Ecto neural progenitor cell (in vitro differentiated cells): Measurements from ENCODE around the gene FHIT.

Source experiments
- DNase-seq: peaks from one replicate; pipeline ENCODE4 v3.0.0-alpha.2; 2018; ENCODE audit warnings: low spot score

FHIT gene

DNA sequence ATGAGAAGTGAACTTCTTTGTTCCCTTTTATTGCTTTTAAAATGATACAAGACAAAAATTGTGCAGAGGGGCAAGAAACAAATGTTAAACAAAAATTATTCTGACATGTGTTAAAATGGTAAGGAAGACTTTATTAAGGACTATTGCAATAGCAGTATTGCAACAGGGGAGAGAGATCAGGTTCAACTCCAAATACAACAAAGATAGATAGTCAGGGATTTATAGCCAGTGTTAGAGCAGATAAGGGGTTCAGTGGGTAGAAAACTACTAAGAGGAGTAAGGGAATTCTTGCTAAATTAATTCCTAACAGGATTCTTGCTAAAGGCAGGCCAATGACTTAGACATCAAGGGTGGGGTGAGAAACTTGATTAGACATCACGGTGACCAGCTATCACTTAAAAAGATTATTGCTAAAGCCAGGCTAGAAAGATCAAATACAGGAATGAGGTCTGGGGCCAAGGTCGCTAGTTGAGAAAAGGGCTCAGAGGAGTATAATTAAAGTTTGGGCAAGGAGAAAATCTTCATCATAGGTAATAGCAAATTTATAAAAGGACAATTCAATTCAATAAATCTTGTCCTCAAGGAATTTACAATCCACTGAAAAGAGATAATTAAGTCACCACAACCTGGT is 81.5 kb downstream of the FHIT start:
- no peak for DNase-seq

GRCh38 chr3:61168286-61168685 is 83.0 kb downstream of the FHIT start:
- DNase-seq, result no peak

- DNase-seq, result no peak
These were observed 88.3 kb downstream of the FHIT start for GRCh38 chr3:61162965-61163364.

DNA sequence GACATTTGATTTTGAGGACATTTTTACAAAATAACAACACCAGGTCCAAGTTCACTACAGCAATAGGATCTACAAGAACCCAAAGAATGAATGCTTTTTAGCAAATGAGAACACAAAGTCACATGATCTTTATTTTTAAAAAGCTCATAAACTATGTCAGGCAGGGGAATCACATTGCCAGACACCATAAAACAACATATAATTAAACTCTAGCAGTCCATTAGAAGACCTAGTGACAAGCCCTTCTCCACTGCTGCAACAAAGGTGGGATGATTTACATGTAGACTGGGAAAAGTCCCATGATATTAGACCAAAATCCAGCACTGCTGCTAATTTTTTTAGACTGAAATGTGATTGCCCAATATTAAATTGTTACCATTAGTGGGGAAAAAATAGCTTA is 92.6 kb downstream of the FHIT start:
- no peak for DNase-seq

GRCh38 chr3:61158216-61158615 is 93.0 kb downstream of the FHIT start:
- DNase-seq, result no peak

GRCh38 chr3:61157414-61157813 is 93.8 kb downstream of the FHIT start:
- no peak for DNase-seq

DNA sequence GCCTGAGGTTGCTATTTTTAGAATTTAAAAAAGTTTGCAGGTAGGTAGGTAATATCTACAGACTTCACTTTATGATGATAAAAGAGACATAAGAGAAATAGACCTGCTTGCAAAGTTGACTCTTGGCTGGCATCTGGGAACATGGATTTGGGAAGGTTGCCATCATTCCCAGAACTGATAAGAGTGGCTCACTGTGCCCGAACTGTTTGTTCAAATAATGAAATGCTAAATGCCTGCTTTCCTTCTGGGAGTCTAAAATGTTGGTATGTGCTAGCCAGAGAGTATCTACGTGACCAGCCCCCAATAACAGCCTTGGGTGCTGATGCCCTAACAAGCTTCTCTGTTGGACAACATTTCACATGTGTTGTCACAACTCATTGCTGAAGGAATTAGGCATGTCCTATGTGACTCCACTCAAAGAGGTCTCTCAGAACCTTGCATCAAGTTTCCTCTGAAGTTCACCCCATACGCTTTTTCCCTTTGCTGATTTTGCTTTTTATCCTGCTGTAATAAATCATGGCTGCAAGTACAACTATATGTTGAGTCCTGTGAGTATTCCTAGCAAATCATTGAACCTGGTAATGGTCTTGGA is 95.5 kb downstream of the FHIT start:
- DNase-seq, result no peak

DNA sequence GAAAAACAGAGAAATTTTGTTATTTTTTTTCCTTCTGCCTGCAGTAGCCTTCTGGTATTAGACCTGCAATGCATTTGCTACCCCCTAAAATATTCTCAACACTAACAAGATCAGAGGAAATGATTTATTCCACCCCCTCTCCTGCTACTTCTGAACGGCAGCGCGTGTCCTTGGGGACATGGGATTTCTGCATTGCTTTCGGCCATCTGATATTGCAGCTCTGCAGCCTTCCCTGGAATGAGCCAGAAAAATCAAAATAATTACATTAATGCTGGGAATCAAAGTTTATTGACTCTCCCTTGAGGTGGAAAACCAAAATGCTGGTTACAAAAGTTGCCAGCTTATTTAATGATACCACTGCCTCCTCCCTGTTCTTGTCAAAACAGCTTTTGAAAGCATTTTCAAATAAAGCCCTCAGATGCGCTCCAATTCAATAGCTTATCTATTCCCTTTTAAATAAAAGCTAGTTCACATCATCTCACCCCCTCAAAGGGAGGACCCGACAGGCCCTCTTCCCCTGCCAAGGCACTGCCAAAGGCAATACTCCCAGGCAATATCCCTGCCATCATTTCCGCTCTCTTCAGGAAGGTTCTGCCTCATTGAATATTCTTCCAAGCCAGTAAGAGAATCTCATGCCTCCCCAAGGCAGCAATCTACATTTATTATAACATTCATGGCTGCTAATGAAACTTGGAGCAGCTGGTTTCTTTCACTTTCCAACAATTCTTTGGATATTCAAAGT is 96.6 kb downstream of the FHIT start:
- DNase-seq, result no peak

DNA sequence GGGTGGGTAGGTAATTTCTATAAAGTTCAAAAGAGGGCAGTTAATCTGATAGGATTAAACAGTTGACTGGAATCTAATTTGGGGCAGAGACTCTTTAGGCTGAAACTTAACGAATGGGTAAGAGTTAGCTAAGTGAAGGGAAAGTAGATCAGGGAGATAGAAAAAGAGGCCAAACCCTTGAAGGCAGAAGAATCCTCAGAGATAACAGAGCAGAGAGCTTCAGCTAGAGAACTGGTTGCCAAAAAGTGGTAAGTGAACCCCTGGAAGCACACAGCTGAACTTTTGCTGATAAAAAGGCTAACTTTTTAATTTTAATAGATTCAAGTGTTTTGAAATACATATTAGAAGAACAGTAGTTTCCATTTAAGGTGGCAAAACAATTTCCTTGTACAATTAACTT is 99.2 kb downstream of the FHIT start:
- DNase-seq, result no peak

GRCh38 chr3:61149236-61149635 is 102.0 kb downstream of the FHIT start:
- DNase-seq, result no peak

DNA sequence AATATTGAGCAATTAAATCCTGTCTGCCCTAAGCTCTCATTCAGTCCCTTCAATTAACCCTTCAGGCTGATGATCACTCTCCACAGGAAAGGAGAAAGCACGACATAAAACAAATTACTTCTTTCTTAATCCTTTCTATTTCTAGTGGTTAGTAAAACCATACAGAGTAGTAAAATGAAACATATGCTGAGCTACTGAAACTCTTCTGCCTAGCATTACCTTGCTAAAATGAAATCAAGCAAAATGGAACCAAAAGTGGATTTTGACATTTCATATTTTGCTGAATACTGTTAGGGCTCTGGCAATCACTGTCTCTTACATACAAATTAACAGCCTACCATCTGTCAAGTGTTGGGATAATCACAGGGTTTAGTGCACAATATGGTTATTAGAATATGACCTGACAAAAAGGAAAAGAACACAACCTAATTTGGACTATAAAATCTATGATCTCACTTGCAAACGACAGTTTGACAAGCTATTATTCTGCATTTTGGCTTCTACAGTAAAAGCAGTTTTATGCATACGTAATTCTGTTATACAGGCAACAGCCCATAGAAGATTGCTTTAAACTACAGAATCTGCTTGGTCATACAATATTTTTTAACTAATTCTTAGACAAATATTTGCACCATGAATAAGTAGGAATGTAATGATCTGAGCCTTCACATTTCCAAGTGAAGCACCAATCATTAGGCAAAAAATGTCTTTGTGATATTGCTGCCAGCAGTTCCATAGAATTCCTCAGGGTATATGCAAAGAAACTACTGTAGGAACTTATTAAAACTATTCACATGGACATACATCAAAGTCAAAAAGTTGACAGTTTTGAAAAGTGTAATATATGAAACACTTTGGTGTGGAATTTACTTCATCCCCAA is 105.0 kb downstream of the FHIT start:
- no peak for DNase-seq

DNA sequence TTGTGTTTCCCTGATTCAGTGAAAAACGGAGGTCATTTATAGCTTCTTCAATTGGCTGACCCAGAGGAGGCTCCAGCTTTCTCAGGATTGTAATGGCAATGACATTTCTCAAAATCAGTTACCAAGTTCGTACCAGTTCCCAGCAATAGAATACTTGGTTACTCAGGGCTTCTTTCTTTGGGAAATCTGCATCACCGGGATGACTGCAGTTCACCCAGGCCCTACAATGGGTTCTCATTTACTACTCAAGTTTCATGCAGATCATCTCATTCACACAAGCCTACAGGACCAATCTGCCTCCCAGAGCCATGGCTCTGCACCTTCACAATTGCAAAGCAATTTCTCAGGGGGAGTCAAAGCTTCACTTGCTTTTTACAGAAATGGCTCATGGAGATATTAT is 109.6 kb downstream of the FHIT start:
- DNase-seq, result no peak

DNA sequence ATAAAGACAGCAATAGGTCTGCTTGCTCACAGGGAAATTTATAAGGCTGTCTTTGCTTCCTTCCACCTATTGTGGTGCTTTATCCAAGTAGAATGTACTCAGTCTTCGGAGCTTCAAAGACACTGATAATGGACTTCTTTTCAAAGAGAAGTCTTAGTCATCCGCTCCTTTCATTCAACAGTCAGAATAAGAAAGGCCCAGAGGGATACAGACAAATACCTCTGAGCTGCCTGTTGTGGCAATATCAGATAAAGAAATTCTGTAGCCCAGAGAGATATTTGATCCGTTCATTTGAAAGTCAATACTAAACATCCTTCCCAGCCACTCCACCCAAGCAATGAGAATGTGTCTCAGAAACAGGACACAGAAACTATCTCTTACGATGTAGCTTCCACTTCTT is 110.0 kb downstream of the FHIT start:
- DNase-seq, result no peak

- no peak for DNase-seq
These were observed 111.6 kb downstream of the FHIT start for GRCh38 chr3:61139686-61140085.

- no peak for DNase-seq
These were observed 112.9 kb downstream of the FHIT start for GRCh38 chr3:61138401-61138800.

DNA sequence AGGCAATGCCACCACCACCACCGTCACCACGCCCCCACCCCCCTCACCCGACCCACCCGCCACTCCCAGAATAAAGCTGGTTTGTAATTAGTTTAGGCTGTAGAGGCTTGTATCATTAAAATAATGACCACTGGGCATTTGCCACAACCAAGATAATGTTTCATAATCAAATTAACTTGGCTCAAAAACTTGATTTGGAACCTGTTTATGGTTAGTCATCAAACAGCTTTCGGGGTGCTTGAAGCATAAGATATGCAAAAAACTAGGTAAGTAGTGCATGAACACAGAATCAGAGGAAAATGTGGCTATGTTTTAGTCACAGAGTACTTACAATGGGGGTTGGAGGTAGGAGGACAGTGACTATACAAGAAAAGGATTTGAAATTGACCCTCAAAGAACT is 115.1 kb downstream of the FHIT start:
- DNase-seq, result no peak

DNA sequence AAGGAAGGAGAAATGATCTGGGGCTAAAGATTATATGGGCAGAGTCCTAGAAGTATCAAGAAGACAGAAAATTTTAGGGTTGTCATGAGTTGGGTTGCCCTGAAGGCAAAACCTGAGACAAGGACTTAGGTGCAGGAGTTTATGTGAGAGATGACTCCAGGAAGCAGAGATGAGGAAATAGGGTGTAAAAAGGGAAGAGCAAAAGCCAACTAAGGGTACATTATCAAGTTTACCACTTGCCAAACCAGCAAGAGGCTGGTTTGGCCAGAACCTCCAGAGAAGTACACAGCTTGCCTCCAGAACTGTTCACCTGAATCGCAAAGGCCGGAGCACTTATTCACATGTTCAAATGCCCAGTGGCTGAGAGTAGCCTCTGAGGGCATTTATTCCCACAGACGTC is 116.7 kb downstream of the FHIT start:
- no peak for DNase-seq

DNA sequence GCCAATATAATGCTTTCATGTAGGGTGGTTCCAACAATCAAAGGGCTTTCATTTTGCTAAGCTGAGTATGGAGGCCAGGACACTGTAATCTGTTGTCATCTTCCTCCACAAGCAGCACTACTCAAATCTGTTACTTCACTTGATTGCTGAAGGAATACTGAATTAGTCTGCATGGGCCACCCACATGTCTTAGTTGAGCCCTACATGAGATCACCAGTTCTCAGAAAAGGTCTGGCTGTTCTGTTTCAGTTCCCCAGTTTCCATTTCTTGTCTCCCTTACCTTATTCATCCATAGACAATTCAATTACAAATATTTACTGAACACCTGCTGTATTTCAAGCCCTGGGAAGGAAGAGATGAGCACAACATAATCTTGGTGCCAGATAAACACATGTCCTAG is 119.2 kb downstream of the FHIT start:
- no peak for DNase-seq

- DNase-seq, result no peak
These were observed 132.4 kb downstream of the FHIT start for GRCh38 chr3:61118830-61119229.

DNA sequence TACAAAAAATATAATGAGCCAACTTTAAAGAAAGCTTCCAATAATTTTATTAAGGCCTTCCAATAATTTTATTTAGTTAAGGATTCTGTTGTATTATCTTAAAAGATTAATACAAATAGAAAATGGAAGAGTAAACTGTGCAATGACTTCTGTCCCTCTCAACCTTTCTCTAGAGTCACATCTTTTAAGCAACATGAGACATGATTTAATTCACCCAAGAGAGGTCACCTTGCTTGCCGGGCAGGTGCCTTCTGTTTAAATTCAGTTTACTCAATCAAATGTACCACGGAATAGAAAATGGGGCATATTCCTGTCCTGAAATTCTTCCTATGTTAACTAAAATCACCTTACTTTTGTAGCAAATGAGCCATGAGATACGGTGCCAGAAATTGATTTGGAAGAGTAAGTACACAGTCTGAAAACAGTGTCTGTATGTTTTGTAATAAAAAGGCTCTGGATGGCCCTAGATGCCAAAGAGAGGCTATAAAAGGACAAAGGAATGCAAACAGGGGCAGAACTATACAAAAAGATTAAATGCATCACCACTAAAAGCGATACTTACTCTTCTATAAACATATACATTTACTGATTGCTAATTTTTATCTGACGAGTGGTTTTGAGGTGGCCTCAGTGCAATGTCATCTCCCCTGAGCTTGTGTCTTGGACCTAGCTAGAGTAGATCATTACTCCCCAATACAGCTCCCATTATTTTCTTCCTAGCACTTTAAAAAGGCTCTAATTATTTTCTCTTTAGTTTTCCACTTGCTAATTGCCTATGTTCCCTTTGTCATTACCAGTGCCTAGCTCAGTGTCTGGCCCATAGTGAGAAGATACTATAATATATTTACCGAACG is 134.0 kb downstream of the FHIT start:
- no peak for DNase-seq

GRCh38 chr3:61114316-61114953 is 136.8 kb downstream of the FHIT start:
- DNase-seq, result no peak
